IMR-90 (cell line): Measurements from ENCODE around the gene MGRN1. TPM values are rescaled to one million over a fixed set of nuclear protein-coding genes. Genes with fewer than 3 reads are reported as not detected.
A peak's percentile ranks its signal among the peaks of the same experiment; 100 is the strongest.

ENCODE experiments used
- ATAC-seq: fragments of 200-7000 bp; cut with Tn5 transposase; 2 replicates; pipeline ENCODE4 v1.9.1; 2020; ENCODE audit warnings: low read depth, mild to moderate bottlenecking, moderate library complexity
- BruUV-seq: library from RNA; stranded (reverse); fragments of 400-500 nt; replicated peaks from 2 replicates; lab custom pipeline; 2021; lab: Mats Ljungman, UMichigan
- CTCF ChIA-PET: fragments of 300-600 bp; formaldehyde crosslinking; extraction: SDS; loops from one replicate; lab custom pipeline; 2021; ENCODE audit warnings: antibody characterized with exemption; lab: Yijun Ruan, JAX
- POLR2A ChIA-PET: fragments of 300-600 bp; sonication (Branson Sonifier 250); formaldehyde crosslinking; loops from one replicate; lab custom pipeline; 2022; ENCODE audit warnings: antibody characterized with exemption; ENCODE audit not compliant: unreplicated experiment; lab: Charles Lee
- DNase-seq: peaks from one replicate; pipeline ENCODE4 v3.0.0; 2013
- H2AFZ ChIP-seq: replicated peaks from 2 replicates; pipeline ENCODE3; 2013; ENCODE audit warnings: low read length, mild to moderate bottlenecking; ENCODE audit not compliant: poor library complexity
- H2AK5ac ChIP-seq: 2 replicates; pipeline ENCODE4 v1.6.1; 2013; ENCODE audit warnings: low read depth, low read length, inconsistent platforms
- H2AK9ac ChIP-seq: replicated peaks from 2 replicates; pipeline ENCODE3; 2013; ENCODE audit warnings: mild to moderate bottlenecking, low read depth, low read length, moderate library complexity; ENCODE audit not compliant: poor library complexity
- H2BK120ac ChIP-seq: 2 replicates; pipeline ENCODE4 v1.6.1; 2013; ENCODE audit warnings: low read depth, low read length, inconsistent platforms
- H2BK15ac ChIP-seq: 3 replicates; pipeline ENCODE4 v1.6.1; 2013; ENCODE audit warnings: low read depth, low read length, inconsistent platforms
- H2BK20ac ChIP-seq: 2 replicates; pipeline ENCODE4 v1.6.1; 2013; ENCODE audit warnings: low read depth, mild to moderate bottlenecking, inconsistent platforms, low read length, moderate library complexity
- H2BK5ac ChIP-seq: 2 replicates; pipeline ENCODE4 v1.6.1; 2013; ENCODE audit warnings: mild to moderate bottlenecking, low read depth, low read length, inconsistent platforms; ENCODE audit not compliant: poor library complexity, severe bottlenecking
- H3K14ac ChIP-seq: replicated peaks from 2 replicates; pipeline ENCODE4 v1.6.1; 2013; ENCODE audit warnings: low read depth, low read length, inconsistent platforms
- H3K18ac ChIP-seq: 2 replicates; pipeline ENCODE4 v1.6.1; 2013; ENCODE audit warnings: low read depth, low read length, control low read depth
- H3K23ac ChIP-seq: 2 replicates; pipeline ENCODE4 v1.6.1; 2013; ENCODE audit warnings: low read depth, low read length, inconsistent platforms
- H3K27ac ChIP-seq: 2 replicates; pipeline ENCODE4 v1.5.1; 2013; ENCODE audit warnings: mild to moderate bottlenecking, control low read depth, low read length; ENCODE audit not compliant: insufficient read depth
- H3K27me3 ChIP-seq: 2 replicates; pipeline ENCODE4 v1.6.1; 2013; ENCODE audit warnings: low read length; ENCODE audit not compliant: control insufficient read depth, insufficient read depth
- H3K36me3 ChIP-seq: 2 replicates; pipeline ENCODE4 v1.6.1; 2013; ENCODE audit warnings: low read length, mixed read lengths; ENCODE audit not compliant: control insufficient read depth, insufficient read depth
- H3K4ac ChIP-seq: 2 replicates; pipeline ENCODE4 v1.6.1; 2013; ENCODE audit warnings: low read depth, low read length, inconsistent platforms
- H3K4me1 ChIP-seq: 2 replicates; pipeline ENCODE4 v1.6.1; 2013; ENCODE audit warnings: low read length, mixed read lengths; ENCODE audit not compliant: control insufficient read depth, insufficient read depth
- H3K4me2 ChIP-seq: 2 replicates; pipeline ENCODE4 v1.6.1; 2013; ENCODE audit warnings: low read depth, mild to moderate bottlenecking, control low read depth, low read length, moderate library complexity
- H3K4me3 ChIP-seq: 2 replicates; pipeline ENCODE4 v1.5.1; 2013; ENCODE audit warnings: low read depth, mild to moderate bottlenecking, control low read depth, low read length, moderate library complexity; ENCODE audit not compliant: insufficient read depth
- H3K56ac ChIP-seq: 2 replicates; pipeline ENCODE4 v1.6.1; 2013; ENCODE audit warnings: low read length, inconsistent platforms; ENCODE audit not compliant: insufficient read depth; ENCODE audit errors: extremely low read depth
- H3K79me1 ChIP-seq, 2 experiments: 2 replicates each; pipeline ENCODE4 v1.6.1; 2013; ENCODE audit warnings: low read length in 2 of 2, inconsistent platforms in 1 of 2, low read depth in 1 of 2
- H3K9ac ChIP-seq: 2 replicates; pipeline ENCODE4 v1.6.1; 2013; ENCODE audit warnings: low read depth, low read length, control low read depth
- H3K9me1 ChIP-seq: 2 replicates; pipeline ENCODE4 v1.6.1; 2013; ENCODE audit warnings: low read length, inconsistent platforms; ENCODE audit not compliant: insufficient read depth
- H3K9me3 ChIP-seq: 2 replicates; pipeline ENCODE4 v1.6.1; 2013; ENCODE audit warnings: low read length; ENCODE audit not compliant: control insufficient read depth, insufficient read depth
- H4K20me1 ChIP-seq: 2 replicates; pipeline ENCODE4 v1.6.1; 2013; ENCODE audit warnings: low read length, inconsistent platforms; ENCODE audit not compliant: insufficient read depth
- H4K5ac ChIP-seq: 2 replicates; pipeline ENCODE4 v1.6.1; 2013; ENCODE audit warnings: mild to moderate bottlenecking, low read depth, low read length, control low read depth
- H4K8ac ChIP-seq, 2 experiments: 2 replicates each; pipeline ENCODE4 v1.6.1; 2013; ENCODE audit warnings: low read depth in 2 of 2, low read length in 2 of 2, control low read depth in 1 of 2, inconsistent platforms in 1 of 2
- H4K91ac ChIP-seq: 2 replicates; pipeline ENCODE4 v1.6.1; 2013; ENCODE audit warnings: low read depth, low read length, inconsistent platforms; ENCODE audit not compliant: insufficient read depth
- BHLHE40 ChIP-seq: fragments of 150-350 bp; IDR thresholded peaks from 2 replicates; pipeline ENCODE4 v1.6.1; 2016; ENCODE audit warnings: mild to moderate bottlenecking, low read depth, low read length
- MAFK ChIP-seq: IDR thresholded peaks from 2 replicates; pipeline ENCODE4 v1.6.1; 2012; ENCODE audit warnings: low read depth, low read length, improper control_type of control experiment
- NFE2L2 ChIP-seq: fragments of 150-350 bp; IDR thresholded peaks from 2 replicates; pipeline ENCODE4 v1.6.1; 2016; ENCODE audit warnings: low read depth, mild to moderate bottlenecking, low read length
- WGBS, 2 experiments: methylation state at CpG; one replicate each; pipeline versions ENCODE4 v1.1.5 to v1.1.7; 2013; ENCODE audit warnings: missing lambda C conversion rate in 2 of 2; ENCODE audit not compliant: insufficient read length in 1 of 2; ENCODE audit errors: extremely low coverage in 2 of 2; 5-methylcytosine and 5-hydroxymethylcytosine counted together
- dilution Hi-C: fragments of 300-500 bp; cut with HindIII; formaldehyde crosslinking; loops from one replicate; pipeline ENCODE4 v1.14.3; 2018; ENCODE audit warnings: low sequenced_read_pairs; ENCODE audit not compliant: unreplicated experiment
- in situ Hi-C: fragments of 300-500 bp; cut with MboI; formaldehyde crosslinking; loops from 3 replicates; pipeline ENCODE4 v1.14.3; 2019; ENCODE audit warnings: low sequenced_read_pairs, inconsistent platforms, mixed read lengths
- intact Hi-C: fragments of 100-400 bp; cut with micrococcal nuclease; formaldehyde crosslinking; loops from 2 replicates; pipeline ENCODE4 v1.10.0; 2022
- polyA plus RNA-seq, 3 experiments: library from polyadenylated mRNA; depleted of rRNA; stranded (reverse); fragments of >200 nt; gene quantifications; 2 replicates each; pipeline ENCODE4 v1.2.3, GENCODE V29; 2012; ENCODE audit warnings: low replicate concordance in 1 of 3
- total RNA-seq: library from RNA; depleted of rRNA; stranded (reverse); fragments of >200 nt; gene quantifications from 2 replicates; pipeline ENCODE4 v1.2.3, GENCODE V29; 2012
- TF ChIP-seq, protein P1 (sequence below): fragments of 150-350 bp; IDR thresholded peaks from 2 replicates; pipeline ENCODE4 v1.6.1; 2016; ENCODE audit warnings: low read depth, mild to moderate bottlenecking, low read length, moderate library complexity, borderline replicate concordance

The MGRN1 gene
- total and polyA plus RNA-seq, 2 of the 4 experiments (the other 2 are of a cell fraction), result 11.7 to 32.7 TPM

DNA sequence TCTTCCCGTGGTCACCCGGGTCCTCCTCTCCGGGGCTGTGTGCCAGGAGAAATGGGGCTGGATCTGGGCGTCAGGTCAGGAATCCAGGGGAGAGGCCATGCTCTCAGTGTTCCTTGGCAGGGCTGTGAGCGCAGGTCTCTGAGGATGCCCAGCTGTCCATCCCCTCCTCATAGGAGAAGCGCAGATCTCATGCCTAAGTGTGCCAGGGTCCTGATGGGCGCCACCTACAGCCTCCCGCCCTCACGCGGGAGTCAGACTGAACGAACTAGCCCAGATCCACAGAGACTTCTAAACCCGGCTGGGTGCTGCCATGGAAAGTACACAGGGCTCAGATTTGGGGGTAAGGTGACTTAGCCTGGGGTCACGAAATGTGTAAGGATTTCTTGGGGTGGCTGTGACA, 24.3 kb downstream of the MGRN1 start:
- no peak overlapping the region for H2BK5ac ChIP-seq
- no peak overlapping the region for H3K14ac ChIP-seq
- H3K9me1 ChIP-seq, result no peaks in the 10 kb centered on the region
- H3K56ac ChIP-seq, result no peak overlapping the region
- 84% methylated on average over 5 of the region's 13 CpGs; no CpG with 5 or more reads in 1 of the 2 experiments for WGBS, 2 experiments
- no peak overlapping the region for H3K9ac ChIP-seq
- intact Hi-C loops, result no loop called here
- H2BK120ac ChIP-seq, result no peak overlapping the region
- ATAC-seq (no peak), DNase-seq (no peak)
- no peak overlapping the region for H3K4ac ChIP-seq
- H2AK5ac ChIP-seq, result no peak overlapping the region
- no peak overlapping the region for H4K5ac ChIP-seq
- ChIA-PET POLR2A (no interaction called here), CTCF (no interaction called here)
- no peaks in the 10 kb centered on the region for H3K4me1 ChIP-seq
- dilution Hi-C loops, result no loop called here
- H2BK20ac ChIP-seq, result no peak overlapping the region
- no TSS peak for BruUV-seq
- H3K4me3 ChIP-seq, result no peak overlapping the region
- H3K4me2 ChIP-seq, result no peak overlapping the region
- H3K36me3 ChIP-seq, result peaks cover 36% of the 10 kb centered on the region
- H2BK15ac ChIP-seq, result no peak overlapping the region
- peak overlapping the region; percentile 51 for H2AFZ ChIP-seq
- H4K20me1 ChIP-seq, result peaks cover 52% of the 10 kb centered on the region
- H3K79me1 ChIP-seq, result peaks cover 15 to 50% of the 10 kb centered on the region in 2 experiments
- no peak overlapping the region for H3K18ac ChIP-seq
- no peak overlapping the region for H3K27ac ChIP-seq
- H4K91ac ChIP-seq, result no peak overlapping the region
- H2AK9ac ChIP-seq, result no peak overlapping the region
- no peak overlapping the region for H3K23ac ChIP-seq
- no peak overlapping the region for H4K8ac ChIP-seq
- no peaks in the 10 kb centered on the region for H3K27me3 ChIP-seq
- TF ChIP-seq, protein P1, sequence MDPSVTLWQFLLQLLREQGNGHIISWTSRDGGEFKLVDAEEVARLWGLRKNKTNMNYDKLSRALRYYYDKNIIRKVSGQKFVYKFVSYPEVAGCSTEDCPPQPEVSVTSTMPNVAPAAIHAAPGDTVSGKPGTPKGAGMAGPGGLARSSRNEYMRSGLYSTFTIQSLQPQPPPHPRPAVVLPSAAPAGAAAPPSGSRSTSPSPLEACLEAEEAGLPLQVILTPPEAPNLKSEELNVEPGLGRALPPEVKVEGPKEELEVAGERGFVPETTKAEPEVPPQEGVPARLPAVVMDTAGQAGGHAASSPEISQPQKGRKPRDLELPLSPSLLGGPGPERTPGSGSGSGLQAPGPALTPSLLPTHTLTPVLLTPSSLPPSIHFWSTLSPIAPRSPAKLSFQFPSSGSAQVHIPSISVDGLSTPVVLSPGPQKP, result no peak
- no peak for TF ChIP-seq NFE2L2
- TF ChIP-seq BHLHE40, result no peak
- TF ChIP-seq MAFK, result no peak
- no peaks in the 10 kb centered on the region for H3K9me3 ChIP-seq
- in situ Hi-C loops, result no loop called here
